Neural cell (in vitro differentiated cells): Measurements from ENCODE around the gene SLC12A1. TPM values are rescaled to one million over a fixed set of nuclear protein-coding genes. Genes with fewer than 3 reads are reported as not detected.

ENCODE experiments used
- H2AFZ ChIP-seq: fragments of 200-600, 300-800 bp; sonication (generic), shearing (Covaris generic); 2 replicates; pipeline ENCODE4 v1.6.0; 2014; ENCODE audit warnings: low read depth, mild to moderate bottlenecking, antibody characterized with exemption, low read length, moderate library complexity
- H3F3A ChIP-seq: fragments of 200-600 bp; shearing (Covaris generic); 2 replicates; pipeline ENCODE4 v1.6.1; 2016; ENCODE audit warnings: mild to moderate bottlenecking, moderate library complexity, mixed read lengths, antibody characterized with exemption, low read length; ENCODE audit not compliant: insufficient read depth, poor library complexity, severe bottlenecking
- H3K27ac ChIP-seq: fragments of 200-600, 300-800 bp; sonication (generic), shearing (Covaris generic); 2 replicates; pipeline ENCODE4 v1.5.1; 2014; ENCODE audit warnings: mild to moderate bottlenecking, low read length, moderate library complexity
- H3K27me3 ChIP-seq: fragments of 300-800, 200-600 bp; sonication (generic), shearing (Covaris generic); 2 replicates; pipeline ENCODE4 v1.6.0; 2014; ENCODE audit warnings: mild to moderate bottlenecking, low read depth, low read length, moderate library complexity; ENCODE audit not compliant: insufficient read depth
- H3K36me3 ChIP-seq: fragments of 300-800, 200-600 bp; sonication (generic), shearing (Covaris generic); 2 replicates; pipeline ENCODE4 v1.5.1; 2014; ENCODE audit warnings: mild to moderate bottlenecking, antibody characterized with exemption, low read length, moderate library complexity; ENCODE audit not compliant: insufficient read depth
- H3K4me2 ChIP-seq: fragments of 300-800, 200-600 bp; sonication (generic), shearing (Covaris generic); 2 replicates; pipeline ENCODE4 v1.6.0; 2014; ENCODE audit warnings: mild to moderate bottlenecking, low read length
- H3K4me3 ChIP-seq: fragments of 300-800, 200-600 bp; sonication (generic), shearing (Covaris generic); 2 replicates; pipeline ENCODE4 v1.5.1; 2014; ENCODE audit warnings: mild to moderate bottlenecking, low read length, moderate library complexity
- H3K79me2 ChIP-seq: fragments of 200-600 bp; shearing (Covaris generic); replicated peaks from 2 replicates; pipeline ENCODE4 v1.6.0; 2014; ENCODE audit warnings: mild to moderate bottlenecking, low read length, moderate library complexity; ENCODE audit not compliant: insufficient read depth
- H3K9ac ChIP-seq: fragments of 300-800, 200-600 bp; sonication (generic), shearing (Covaris generic); 2 replicates; pipeline ENCODE4 v1.6.1; 2016; ENCODE audit warnings: mild to moderate bottlenecking, low read length, mixed read lengths
- H3K9me2 ChIP-seq: fragments of 200-600 bp; shearing (Covaris generic); 2 replicates; pipeline ENCODE4 v1.6.1; 2016; ENCODE audit warnings: mild to moderate bottlenecking, low read length, mixed read lengths; ENCODE audit not compliant: insufficient read depth
- H3K9me3 ChIP-seq: fragments of 200-600, 300-800 bp; sonication (generic), shearing (Covaris generic); 2 replicates; pipeline ENCODE4 v1.6.1; 2016; ENCODE audit warnings: mild to moderate bottlenecking, mixed run types, low read length, moderate library complexity, mixed read lengths
- H4K20me1 ChIP-seq: fragments of 200-600 bp; shearing (Covaris generic); 2 replicates; pipeline ENCODE4 v1.6.1; 2016; ENCODE audit warnings: mild to moderate bottlenecking, mixed run types; ENCODE audit not compliant: insufficient read depth
- EP300 ChIP-seq: fragments of 450-650 bp; conservative IDR thresholded peaks from 2 replicates; pipeline ENCODE4 v1.6.1; 2014; ENCODE audit warnings: antibody characterized with exemption, mild to moderate bottlenecking, moderate library complexity; ENCODE audit not compliant: poor library complexity, severe bottlenecking
- EZH2 ChIP-seq: fragments of 200-600, 300-800 bp; shearing (Covaris generic), sonication (generic); IDR thresholded peaks from 2 replicates; pipeline ENCODE4 v1.6.1; 2014; ENCODE audit warnings: antibody characterized with exemption, low read length, borderline replicate concordance, mild to moderate bottlenecking; ENCODE audit not compliant: insufficient read depth, poor library complexity, severe bottlenecking
- MXI1 ChIP-seq: fragments of 450-650 bp; conservative IDR thresholded peaks from 2 replicates; pipeline ENCODE4 v1.6.1; 2014; ENCODE audit warnings: antibody characterized with exemption, mild to moderate bottlenecking; ENCODE audit not compliant: poor library complexity, severe bottlenecking
- POLR2AphosphoS5 ChIP-seq: IDR thresholded peaks from 2 replicates; pipeline ENCODE4 v1.6.1; 2012
- RAD21 ChIP-seq: fragments of 450-650 bp; conservative IDR thresholded peaks from 2 replicates; pipeline ENCODE4 v1.6.1; 2014; ENCODE audit warnings: antibody characterized with exemption, mild to moderate bottlenecking, moderate library complexity
- SMC3 ChIP-seq: fragments of 450-650 bp; conservative IDR thresholded peaks from 2 replicates; pipeline ENCODE4 v1.6.1; 2014; ENCODE audit warnings: antibody characterized with exemption, mild to moderate bottlenecking, moderate library complexity; ENCODE audit not compliant: poor library complexity
- TAF1 ChIP-seq: IDR thresholded peaks from 2 replicates; pipeline ENCODE4 v1.6.1; 2012; ENCODE audit warnings: low read depth
- polyA plus RNA-seq: library from polyadenylated mRNA; depleted of rRNA; stranded (reverse); fragments of >200 nt; gene quantifications from 2 replicates; pipeline ENCODE4 v1.2.3, GENCODE V29; 2014
- TF ChIP-seq, protein P1 (sequence below): IDR thresholded peaks from 2 replicates; pipeline ENCODE4 v1.6.1; 2012; ENCODE audit warnings: borderline replicate concordance
- TF ChIP-seq, protein P2 (sequence below): fragments of 450-650 bp; IDR thresholded peaks from 2 replicates; pipeline ENCODE4 v1.5.1; 2014; ENCODE audit warnings: antibody characterized with exemption, mild to moderate bottlenecking, moderate library complexity; ENCODE audit not compliant: poor library complexity, severe bottlenecking

The SLC12A1 gene
- polyA plus RNA-seq, 1 donor from 2014 or later, result 0.67 TPM

DNA sequence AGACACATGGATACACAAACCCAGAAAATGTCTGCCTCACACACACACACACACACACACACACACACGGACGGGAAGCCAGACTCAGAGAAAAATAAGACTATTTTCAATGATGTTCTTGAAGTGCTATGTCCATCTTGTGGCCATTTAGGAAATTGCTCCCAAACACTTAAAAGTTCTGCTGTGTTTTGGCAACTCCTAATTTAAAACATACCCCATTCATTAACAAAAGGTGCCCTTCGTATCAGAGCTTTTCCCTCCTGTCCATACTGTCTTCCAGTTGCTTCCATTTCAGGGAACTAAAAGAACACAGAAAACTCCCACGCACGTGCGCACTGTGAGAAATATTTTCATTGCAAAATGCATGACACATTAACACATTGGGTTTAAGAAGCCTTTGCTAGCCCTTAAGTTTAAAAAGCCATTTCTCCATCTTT is 44.6 kb downstream of the SLC12A1 start:
- no peaks in the 10 kb centered on the region for H3F3A ChIP-seq
- no peak overlapping the region for H3K4me3 ChIP-seq
- H3K9ac ChIP-seq, result no peak overlapping the region
- no peaks in the 10 kb centered on the region for H4K20me1 ChIP-seq
- no peaks in the 10 kb centered on the region for H3K36me3 ChIP-seq
- H3K27me3 ChIP-seq, result no peaks in the 10 kb centered on the region
- H3K9me3 ChIP-seq, result no peaks in the 10 kb centered on the region
- TF ChIP-seq SMC3 (peak; percentile 76), EP300 (no peak), MXI1 (no peak), TAF1 (no peak), POLR2AphosphoS5 (no peak), RAD21 (peak; percentile 73)
- TF ChIP-seq, protein P1, sequence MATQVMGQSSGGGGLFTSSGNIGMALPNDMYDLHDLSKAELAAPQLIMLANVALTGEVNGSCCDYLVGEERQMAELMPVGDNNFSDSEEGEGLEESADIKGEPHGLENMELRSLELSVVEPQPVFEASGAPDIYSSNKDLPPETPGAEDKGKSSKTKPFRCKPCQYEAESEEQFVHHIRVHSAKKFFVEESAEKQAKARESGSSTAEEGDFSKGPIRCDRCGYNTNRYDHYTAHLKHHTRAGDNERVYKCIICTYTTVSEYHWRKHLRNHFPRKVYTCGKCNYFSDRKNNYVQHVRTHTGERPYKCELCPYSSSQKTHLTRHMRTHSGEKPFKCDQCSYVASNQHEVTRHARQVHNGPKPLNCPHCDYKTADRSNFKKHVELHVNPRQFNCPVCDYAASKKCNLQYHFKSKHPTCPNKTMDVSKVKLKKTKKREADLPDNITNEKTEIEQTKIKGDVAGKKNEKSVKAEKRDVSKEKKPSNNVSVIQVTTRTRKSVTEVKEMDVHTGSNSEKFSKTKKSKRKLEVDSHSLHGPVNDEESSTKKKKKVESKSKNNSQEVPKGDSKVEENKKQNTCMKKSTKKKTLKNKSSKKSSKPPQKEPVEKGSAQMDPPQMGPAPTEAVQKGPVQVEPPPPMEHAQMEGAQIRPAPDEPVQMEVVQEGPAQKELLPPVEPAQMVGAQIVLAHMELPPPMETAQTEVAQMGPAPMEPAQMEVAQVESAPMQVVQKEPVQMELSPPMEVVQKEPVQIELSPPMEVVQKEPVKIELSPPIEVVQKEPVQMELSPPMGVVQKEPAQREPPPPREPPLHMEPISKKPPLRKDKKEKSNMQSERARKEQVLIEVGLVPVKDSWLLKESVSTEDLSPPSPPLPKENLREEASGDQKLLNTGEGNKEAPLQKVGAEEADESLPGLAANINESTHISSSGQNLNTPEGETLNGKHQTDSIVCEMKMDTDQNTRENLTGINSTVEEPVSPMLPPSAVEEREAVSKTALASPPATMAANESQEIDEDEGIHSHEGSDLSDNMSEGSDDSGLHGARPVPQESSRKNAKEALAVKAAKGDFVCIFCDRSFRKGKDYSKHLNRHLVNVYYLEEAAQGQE, result no peak
- TF ChIP-seq, protein P2, sequence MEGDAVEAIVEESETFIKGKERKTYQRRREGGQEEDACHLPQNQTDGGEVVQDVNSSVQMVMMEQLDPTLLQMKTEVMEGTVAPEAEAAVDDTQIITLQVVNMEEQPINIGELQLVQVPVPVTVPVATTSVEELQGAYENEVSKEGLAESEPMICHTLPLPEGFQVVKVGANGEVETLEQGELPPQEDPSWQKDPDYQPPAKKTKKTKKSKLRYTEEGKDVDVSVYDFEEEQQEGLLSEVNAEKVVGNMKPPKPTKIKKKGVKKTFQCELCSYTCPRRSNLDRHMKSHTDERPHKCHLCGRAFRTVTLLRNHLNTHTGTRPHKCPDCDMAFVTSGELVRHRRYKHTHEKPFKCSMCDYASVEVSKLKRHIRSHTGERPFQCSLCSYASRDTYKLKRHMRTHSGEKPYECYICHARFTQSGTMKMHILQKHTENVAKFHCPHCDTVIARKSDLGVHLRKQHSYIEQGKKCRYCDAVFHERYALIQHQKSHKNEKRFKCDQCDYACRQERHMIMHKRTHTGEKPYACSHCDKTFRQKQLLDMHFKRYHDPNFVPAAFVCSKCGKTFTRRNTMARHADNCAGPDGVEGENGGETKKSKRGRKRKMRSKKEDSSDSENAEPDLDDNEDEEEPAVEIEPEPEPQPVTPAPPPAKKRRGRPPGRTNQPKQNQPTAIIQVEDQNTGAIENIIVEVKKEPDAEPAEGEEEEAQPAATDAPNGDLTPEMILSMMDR, result peak; percentile 73
- no peak overlapping the region for H2AFZ ChIP-seq
- no peak overlapping the region for H3K4me2 ChIP-seq
- H3K79me2 ChIP-seq, result no peaks in the 10 kb centered on the region
- H3K27ac ChIP-seq, result no peak overlapping the region
- H3K9me2 ChIP-seq, result no peaks in the 10 kb centered on the region

DNA sequence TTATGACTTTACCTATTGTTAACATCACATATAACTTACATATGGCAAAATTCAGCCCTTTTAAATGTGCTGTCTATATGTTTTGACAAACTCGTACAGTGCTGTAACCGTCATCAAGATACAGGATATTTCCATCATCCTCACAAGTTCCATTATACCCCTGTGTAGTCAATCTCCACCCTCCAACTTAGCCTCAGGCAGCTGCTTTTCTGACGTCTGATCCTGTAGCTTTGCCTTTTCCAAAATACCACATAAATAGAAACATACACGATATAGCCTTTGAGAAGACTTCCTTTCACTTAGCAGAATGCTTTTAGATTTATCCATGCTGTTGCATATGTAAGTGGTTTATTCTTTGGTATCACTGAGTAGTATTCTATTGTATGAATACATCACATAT is 47.1 kb downstream of the SLC12A1 start:
- Histone ChIP-seq H3K9ac (no peak overlapping the region), H2AFZ (no peak overlapping the region), H3K79me2 (no peaks in the 10 kb centered on the region), H3K36me3 (no peaks in the 10 kb centered on the region), H3F3A (no peaks in the 10 kb centered on the region), H3K27me3 (no peaks in the 10 kb centered on the region), H3K27ac (no peak overlapping the region), H3K9me2 (no peaks in the 10 kb centered on the region), H3K4me3 (no peak overlapping the region), H3K9me3 (no peaks in the 10 kb centered on the region), H3K4me2 (no peak overlapping the region), H4K20me1 (no peaks in the 10 kb centered on the region)
- TF ChIP-seq TAF1 (no peak), POLR2AphosphoS5 (no peak), RAD21 (no peak), EP300 (no peak), EZH2 (no peak), MXI1 (no peak), SMC3 (no peak)
- TF ChIP-seq, protein P1, result no peak
- TF ChIP-seq, protein P2, result no peak
